Measurements from ENCODE around the gene HAUS7. TPM values are rescaled to one million over a fixed set of nuclear protein-coding genes. Genes with fewer than 3 reads are reported as not detected.

The HAUS7 gene
- total RNA-seq, 1 experiment from 2014 or later: 46.5 TPM

GRCh38 chrX:153407736-153408135, 62.6 kb downstream of the HAUS7 start:
- H3K27me3 Mint-ChIP-seq (ENCODE audit: low read depth): peaks cover 19% of the 10 kb centered on the region
- no peak for DNase-seq (ENCODE audit: low spot score)
- H3K27ac Mint-ChIP-seq: no peak overlapping the region
- no peak overlapping the region for H3K4me3 Mint-ChIP-seq
- H3K9me3 Mint-ChIP-seq: no peaks in the 10 kb centered on the region
- TF ChIP-seq KAT7 (CRISPR knock-in tag; IDR thresholded peaks at IDR 0.05; ENCODE audit: borderline replicate concordance): no peak
- no peak for ATAC-seq
- ChIA-PET CTCF (no interaction called here), POLR2A (no interaction called here)
- H3K4me1 Mint-ChIP-seq: peaks cover 8% of the 10 kb centered on the region
- no peaks in the 10 kb centered on the region for H3K36me3 Mint-ChIP-seq

DNA sequence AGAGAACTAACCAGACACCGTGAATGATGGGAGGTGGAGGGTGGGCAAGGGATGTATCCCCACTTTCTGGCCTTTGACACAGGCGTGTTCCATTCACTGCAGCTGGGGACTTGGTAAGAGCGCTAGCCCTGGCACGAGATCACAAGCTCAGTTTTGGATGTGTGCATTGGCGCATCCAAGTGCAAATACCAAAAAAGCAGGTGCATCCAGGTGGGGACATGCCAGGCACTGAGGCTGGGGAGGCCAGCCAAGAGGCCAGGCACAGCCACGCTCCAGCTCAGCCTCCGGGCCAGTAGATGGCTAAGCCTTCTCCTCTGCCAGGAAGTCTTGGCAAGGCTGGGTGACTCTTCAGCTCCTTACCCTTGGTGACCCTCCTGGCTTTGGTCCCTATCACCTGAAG, 63.5 kb downstream of the HAUS7 start:
- H3K9me3 Mint-ChIP-seq: no peaks in the 10 kb centered on the region
- ChIA-PET CTCF (interaction anchor here (1.9 kb wide), 1 partner anchor 132 kb away, joined by 5 read pairs; no protein-coding TSS in a partner anchor), POLR2A (no interaction called here)
- H3K27me3 Mint-ChIP-seq (ENCODE audit: low read depth): peaks cover 11% of the 10 kb centered on the region
- TF ChIP-seq USF1 (CRISPR knock-in tag; IDR thresholded peaks at IDR 0.05) (no peak), GABPB1 (CRISPR knock-in tag; IDR thresholded peaks at IDR 0.05) (no peak), ZMAT4 (CRISPR knock-in tag; IDR thresholded peaks at IDR 0.05) (no peak), RELA (CRISPR knock-in tag; IDR thresholded peaks at IDR 0.05; ENCODE audit: borderline replicate concordance) (no peak), SP1 (CRISPR knock-in tag; conservative IDR thresholded peaks at IDR 0.05) (no peak), AFF4 (CRISPR knock-in tag; IDR thresholded peaks at IDR 0.05; ENCODE audit: borderline replicate concordance) (no peak), JAZF1 (CRISPR knock-in tag; IDR thresholded peaks at IDR 0.05) (no peak), FOXJ3 (CRISPR knock-in tag; IDR thresholded peaks at IDR 0.05; ENCODE audit: borderline replicate concordance) (no peak), MYBL2 (CRISPR knock-in tag; IDR thresholded peaks at IDR 0.05) (no peak), PREB (CRISPR knock-in tag; IDR thresholded peaks at IDR 0.05; ENCODE audit: borderline replicate concordance) (no peak), ZNF232 (CRISPR knock-in tag; IDR thresholded peaks at IDR 0.05) (no peak), ZNF263 (CRISPR knock-in tag; IDR thresholded peaks at IDR 0.05; ENCODE audit: low read depth) (no peak), MXD4 (CRISPR knock-in tag; IDR thresholded peaks at IDR 0.05; ENCODE audit: borderline replicate concordance) (no peak), ATF1 (CRISPR knock-in tag; IDR thresholded peaks at IDR 0.05) (no peak), TCF7 (CRISPR knock-in tag; IDR thresholded peaks at IDR 0.05; ENCODE audit: low read depth) (no peak), ZNF121 (CRISPR knock-in tag; IDR thresholded peaks at IDR 0.05) (no peak), TEAD4 (CRISPR knock-in tag; IDR thresholded peaks at IDR 0.05) (no peak), SOX15 (CRISPR knock-in tag; IDR thresholded peaks at IDR 0.05) (no peak)
- TF ChIP-seq, protein P1, sequence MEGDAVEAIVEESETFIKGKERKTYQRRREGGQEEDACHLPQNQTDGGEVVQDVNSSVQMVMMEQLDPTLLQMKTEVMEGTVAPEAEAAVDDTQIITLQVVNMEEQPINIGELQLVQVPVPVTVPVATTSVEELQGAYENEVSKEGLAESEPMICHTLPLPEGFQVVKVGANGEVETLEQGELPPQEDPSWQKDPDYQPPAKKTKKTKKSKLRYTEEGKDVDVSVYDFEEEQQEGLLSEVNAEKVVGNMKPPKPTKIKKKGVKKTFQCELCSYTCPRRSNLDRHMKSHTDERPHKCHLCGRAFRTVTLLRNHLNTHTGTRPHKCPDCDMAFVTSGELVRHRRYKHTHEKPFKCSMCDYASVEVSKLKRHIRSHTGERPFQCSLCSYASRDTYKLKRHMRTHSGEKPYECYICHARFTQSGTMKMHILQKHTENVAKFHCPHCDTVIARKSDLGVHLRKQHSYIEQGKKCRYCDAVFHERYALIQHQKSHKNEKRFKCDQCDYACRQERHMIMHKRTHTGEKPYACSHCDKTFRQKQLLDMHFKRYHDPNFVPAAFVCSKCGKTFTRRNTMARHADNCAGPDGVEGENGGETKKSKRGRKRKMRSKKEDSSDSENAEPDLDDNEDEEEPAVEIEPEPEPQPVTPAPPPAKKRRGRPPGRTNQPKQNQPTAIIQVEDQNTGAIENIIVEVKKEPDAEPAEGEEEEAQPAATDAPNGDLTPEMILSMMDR (IDR thresholded peaks at IDR 0.05): no peak
- TF ChIP-seq, protein P2, sequence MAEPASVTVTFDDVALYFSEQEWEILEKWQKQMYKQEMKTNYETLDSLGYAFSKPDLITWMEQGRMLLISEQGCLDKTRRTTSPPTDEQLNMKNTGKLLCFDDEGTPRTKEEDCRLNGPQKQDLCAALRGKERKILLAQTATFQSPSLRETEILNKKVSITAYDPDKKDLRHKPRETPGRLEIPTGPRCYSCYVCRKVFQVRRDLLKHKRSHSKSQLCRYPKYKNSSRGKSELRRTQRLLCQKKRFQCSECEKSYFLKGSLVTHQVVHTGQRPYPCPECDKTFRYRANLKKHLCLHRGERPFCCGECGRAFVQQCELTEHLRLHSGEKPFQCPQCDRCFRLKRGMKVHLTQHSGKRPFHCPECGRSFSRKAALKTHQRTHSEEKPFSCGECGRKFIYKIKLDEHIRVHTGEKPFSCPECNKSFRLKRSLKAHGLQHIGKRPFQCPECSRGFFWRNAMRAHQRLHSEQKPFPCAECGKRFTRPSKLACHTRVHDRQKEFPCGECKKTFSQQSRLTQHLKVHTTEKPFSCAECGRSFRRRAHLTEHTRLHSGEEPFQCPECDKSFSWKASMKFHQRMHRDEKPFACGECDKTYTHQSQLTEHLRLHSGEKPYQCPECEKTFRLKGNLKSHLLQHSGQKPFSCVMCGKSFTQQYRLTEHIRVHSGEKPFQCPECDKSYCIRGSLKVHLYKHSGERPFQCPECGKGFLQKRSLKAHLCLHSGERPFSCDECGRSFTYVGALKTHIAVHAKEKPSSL (CRISPR knock-in tag; conservative IDR thresholded peaks at IDR 0.05): no peak
- H3K27ac Mint-ChIP-seq: no peak overlapping the region
- ATAC-seq (no peak), DNase-seq (ENCODE audit: low spot score) (no peak)
- peaks cover 6% of the 10 kb centered on the region for H3K4me1 Mint-ChIP-seq
- H3K4me3 Mint-ChIP-seq: no peak overlapping the region
- H3K36me3 Mint-ChIP-seq: no peaks in the 10 kb centered on the region

Measured in WTC11 (cell line).